ENCODE results near the gene ITGA11. TPM values are rescaled to one million over a fixed set of nuclear protein-coding genes. Genes with fewer than 3 reads are reported as not detected.
"Not testable (repeated sequence)": the region's sequence is repeated elsewhere in the genome, so short reads cannot be mapped to it uniquely, and the experiment has no call there.

ITGA11 gene
- total RNA-seq, 1 experiment from 2014 or later: not detected

DNA sequence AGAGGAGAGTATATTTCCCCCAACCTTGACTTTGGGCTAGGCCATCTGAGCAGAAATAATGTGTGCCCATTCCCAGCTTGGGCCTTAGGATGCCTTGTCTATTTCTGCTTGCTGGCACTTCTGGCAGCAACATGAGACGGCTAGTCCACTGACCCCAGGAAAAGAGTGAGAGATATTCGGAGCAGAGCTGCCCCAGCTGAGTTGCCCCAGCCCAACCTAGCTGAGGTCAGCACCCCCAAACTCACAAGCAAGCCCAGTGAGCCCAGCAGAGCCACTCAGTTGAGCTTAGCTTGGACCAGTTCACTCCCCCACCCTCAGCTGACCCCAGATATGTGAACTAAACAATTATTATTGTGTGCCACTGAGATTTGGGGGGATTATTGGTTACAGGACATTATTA lies 20.2 kb downstream of the ITGA11 start:
- DNase-seq (ENCODE audit: low spot score): no peak

DNA sequence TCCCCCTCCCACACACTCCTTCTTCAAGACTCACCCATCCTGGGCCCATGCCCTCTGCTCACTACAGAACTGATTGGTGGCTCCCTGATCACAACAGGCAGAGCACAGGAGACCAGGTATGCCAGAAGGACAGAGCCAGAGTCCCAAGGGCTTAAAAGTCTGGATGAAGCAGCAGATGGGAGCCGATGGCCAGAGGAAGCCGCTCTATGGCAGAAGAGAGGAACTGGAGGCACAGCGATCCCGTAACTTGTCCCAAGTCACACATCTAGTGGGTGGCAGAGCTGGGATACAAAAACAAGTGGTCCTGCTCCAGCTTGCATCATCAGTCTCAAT lies 20.7 kb downstream of the ITGA11 start:
- no peak for DNase-seq (ENCODE audit: low spot score)

DNA sequence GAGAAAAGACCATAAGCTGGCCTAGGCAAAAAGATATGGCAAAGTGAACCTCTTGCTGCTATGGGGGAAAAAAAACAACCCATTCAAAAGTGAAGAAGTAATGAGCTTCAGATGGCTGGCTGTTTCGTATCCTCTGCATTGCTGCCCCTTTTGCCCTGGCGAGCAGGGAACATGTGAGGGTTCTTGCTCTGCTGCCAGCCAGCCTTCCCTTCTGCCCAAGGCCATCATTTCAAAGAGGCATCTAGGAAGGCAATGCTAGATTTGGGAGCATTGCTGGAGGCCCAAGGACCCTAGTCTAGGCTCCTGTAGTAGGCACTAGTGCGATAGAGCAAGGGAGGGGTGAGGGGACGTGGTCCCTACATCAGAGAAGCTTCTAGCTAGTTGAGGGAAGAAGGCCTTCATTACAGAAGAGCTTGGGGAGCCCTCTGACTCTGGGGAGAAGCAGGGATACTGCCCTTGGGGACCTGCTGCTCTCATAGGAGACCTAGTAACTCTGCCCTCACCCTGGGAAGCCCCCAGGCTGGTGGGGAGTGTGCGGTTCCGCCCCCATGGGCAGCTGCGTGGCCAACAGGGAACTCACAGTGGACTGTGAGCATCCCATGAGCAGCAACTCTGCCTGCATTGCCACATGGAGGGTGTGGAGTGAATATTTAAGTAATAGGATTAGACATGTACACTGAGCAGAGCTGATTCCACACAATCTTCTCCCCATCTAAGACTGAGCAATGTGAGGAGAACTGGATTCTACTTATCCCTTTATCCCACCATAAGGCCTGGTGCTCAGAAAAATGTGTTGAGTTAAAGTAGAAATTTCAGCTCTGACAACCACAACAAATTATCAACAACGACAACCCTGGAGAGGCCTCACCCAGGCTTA lies 21.3 kb downstream of the ITGA11 start:
- no peak for DNase-seq (ENCODE audit: low spot score)

DNA sequence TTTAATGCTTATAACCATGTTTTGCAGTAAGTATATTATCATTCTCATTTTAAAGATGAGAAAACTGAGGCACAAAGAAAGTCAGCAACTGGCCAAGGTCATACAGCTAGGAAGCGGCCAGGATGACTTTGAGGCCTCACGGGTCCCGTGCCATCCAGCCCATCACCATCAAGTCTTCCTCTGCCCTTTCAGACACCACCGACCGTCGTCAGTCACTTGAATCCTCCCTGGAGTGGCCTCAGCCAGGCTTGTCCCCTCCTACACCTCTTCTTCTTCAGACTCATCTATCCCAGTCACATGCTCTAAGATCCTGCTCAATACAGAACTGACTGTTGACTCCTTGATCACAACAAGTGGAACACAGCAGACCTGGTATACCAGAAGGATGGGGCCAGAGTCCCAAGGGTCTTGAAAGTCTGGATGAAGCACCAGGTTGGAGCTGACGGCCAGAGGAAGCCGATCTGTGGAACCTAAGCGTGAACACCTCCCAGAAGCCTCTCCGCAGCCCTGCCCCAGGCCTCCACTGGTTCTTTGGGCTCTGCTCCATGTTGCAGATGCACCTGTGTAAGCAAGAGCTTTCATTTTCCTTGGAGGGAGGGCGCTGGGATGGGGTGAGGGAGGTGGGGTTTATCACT lies 22.1 kb downstream of the ITGA11 start:
- DNase-seq (ENCODE audit: low spot score): no peak

DNA sequence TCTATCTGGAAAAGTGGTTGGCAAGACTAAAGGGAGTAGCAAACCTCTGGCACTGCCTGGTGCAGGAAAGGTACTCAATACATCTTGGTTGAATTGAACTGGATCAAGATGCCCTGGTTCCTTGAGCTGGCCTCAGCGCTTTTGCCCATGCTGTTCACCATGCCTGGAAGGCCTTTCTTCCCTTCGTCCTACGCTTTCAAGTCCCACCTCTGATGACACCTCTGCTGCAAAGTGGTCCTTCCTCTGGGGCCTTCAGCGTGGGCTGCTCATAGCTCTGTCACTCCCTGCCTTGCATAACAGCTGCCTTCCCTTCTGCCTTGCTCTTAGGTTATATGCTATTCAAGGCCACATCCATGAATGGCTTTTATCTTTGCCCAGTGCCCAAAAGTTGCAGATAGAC lies 23.0 kb downstream of the ITGA11 start:
- DNase-seq (ENCODE audit: low spot score): no peak

DNA sequence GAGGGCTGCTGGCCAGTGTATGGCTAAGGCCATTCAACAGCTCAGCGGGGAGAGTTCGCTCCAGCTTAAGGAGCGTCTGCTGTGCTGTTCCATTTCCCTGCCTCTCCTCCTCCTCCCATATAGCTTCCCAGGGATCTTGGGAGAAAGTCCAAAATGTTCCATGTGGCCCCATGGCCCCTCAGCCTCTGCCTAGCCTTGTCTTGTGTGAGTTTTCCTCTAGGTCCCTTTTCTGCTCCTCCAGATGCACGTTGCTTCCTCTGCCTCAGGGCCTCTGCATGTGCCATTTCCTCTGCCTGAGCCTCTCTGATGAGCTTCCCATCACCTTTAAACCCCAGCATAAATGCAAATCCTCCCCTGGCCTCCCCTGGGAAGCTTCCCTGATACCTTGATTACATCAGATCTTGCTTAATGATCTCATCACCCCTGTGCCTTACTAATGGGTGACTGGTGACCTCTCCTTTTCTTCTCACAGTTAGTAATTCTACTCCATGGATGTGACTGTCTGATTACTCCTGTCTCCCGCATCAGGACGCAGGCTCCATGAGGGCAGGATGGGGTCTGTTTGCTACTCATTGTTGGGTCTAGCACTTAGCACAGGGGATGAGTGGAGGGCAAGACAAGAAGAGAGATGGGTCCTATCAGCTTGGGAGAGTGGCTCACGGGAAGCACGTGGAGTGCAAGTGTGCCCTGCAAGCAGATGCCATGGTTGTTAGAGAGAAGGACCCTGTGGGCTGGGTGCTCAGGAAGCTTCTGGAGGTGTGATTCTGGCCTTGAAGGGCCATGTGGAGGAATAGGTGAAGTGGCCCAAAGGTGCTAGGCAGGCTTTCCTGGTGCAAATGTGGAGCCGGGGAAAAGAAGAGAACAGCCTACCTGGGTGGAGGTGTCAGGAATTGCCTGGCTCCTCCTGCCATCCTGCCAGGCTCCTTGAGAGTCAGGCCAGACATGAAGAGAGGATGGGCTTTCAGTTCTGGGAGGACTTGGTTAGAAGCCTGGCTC lies 23.8 kb downstream of the ITGA11 start:
- no peak for DNase-seq (ENCODE audit: low spot score)

DNA sequence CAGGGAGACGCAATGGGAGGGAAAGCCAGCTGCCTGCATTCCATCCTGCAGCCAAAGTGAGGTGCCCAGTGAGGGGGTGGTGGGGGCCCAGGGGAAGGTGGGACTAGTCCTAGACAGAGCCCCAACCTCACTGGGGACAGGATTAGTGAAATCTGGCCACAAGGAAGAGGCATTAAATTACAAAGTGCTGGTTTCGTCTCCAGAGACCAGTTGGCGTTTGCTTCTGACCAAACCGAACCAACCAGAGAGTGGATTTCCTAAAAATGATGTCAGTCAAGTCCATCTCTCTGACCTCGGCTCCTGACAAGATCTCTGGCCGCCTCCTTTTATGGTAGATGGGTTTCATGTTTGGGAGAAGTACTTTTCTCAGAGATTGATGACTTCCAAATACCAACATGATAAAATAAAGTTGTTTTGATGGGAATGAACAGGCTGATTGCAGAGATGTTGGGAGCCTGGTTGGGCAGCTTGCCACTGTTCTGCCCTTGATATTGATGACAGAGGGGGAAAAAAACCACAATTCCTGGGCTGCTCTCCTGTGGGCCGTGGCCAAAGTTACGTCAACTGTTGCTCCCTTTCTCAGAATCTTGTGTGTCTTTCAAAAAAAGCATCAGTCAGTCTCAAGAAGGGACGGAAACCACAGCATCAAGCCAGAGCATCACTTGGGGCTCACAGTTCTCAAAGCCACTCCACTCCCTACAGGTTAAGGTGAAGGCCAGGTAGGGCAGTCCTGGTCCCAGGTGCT lies 24.6 kb downstream of the ITGA11 start:
- DNase-seq (ENCODE audit: low spot score): no peak

DNA sequence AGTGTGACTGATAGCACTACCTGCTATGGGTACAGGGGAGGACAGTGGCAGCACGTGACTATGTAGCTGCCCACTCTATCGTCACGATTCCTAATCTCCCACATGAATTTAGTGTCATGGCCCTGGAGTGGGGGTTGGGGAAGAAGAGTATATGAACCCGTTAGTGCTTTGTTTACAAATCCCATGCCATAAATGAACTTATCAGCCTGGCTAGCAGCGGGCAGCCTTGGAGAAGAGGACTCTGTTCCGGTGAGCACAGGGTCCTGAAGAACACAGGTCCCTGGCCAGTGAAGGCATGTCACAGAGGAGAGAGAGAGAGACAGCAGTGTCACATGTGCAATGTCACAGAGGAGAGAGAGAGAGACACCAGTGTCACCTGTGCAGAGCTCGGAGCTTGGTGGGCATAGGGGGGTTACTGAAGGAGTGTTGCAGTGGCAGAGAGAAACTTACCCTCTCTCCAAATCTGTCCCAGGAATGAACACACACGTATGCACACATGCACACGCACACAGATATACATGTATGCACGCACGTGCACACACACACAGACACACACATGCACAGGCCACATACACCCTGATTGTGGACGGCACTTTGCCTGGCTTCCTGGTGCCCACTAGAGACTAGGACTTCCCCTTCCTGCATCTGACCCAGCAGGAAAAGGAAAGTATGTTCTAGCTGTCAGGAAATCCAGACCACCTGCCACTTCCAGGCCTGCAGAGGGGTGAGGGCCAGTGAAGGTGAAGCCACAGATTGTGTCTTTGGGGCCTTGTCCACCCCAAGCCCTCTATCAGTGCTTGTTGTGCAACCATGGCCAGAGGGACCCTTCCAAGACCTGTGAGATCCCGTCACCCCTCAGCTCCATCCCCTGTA lies 26.3 kb downstream of the ITGA11 start:
- no peak for DNase-seq (ENCODE audit: low spot score)

DNA sequence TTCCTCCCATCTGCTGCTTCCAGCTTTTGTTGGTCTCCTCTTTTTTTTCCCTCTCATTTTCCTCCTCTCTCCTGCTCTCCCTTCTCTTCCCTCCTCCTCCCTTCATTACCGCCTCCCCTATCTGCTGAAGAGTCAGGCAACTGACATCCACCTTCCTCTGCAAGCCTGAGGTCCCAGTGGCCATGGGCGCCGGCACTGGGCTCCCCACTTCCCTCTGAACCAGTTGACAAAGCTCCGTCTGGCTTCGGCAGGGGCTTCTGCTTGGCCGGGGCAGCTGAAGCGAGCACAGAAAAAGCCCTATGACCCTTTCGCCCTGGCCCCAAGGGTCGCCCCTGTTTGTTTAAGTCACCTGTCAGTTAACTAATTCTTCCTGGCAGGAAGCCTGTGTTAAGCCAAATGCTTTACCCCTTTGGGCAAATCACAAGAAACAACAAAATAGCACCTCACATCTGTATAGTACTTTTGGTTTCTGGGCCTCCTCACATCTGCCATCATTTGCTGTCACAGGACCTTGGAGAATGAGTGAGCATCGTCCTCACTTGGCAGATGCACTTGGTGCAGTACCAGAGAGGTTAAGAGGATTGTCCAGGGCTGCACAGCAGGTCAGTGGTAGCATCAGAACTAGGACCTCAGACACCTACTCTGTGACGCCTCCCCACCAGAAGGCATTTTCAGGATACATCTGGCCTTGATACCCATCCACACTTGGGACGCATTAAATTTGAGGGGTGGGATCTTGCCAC lies 27.7 kb downstream of the ITGA11 start:
- no peak for DNase-seq (ENCODE audit: low spot score)

DNA sequence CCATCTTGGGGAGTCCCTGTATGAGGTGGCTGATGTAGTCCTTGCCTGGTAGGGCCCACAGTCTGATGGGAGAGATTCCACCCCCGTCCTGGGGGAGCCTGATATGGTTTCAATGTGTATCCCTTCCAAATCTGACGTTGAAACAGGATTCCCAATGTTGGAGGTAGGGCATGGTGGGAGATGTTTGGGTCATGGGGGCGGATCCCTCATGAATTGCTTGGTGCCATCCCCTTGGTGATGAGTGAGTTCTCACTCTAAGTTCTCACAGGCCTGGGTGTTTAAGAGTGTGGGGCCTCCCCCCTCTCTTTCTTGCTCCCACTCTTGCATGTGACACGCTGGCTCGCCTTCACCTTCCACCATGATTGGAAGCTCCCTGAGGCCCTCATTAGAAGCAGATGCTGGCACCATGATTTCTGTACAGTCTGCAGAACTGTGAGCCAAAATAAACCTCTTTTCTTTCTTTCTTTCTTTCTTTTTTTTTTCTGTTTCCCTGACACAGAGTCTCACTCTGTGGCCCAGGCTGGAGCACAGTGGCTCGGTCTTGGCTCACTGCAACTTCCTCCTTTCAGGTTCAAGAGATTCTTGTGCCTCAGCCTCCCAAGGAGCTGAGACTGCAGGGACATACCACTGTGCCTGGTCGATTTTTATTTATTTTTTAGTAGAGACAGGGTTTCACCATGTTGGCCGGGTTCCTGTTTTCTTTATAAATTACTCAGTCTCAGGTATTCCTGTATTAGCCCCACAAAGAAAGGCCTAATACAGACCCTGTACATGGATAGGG lies 28.6 kb downstream of the ITGA11 start:
- no peak for DNase-seq (ENCODE audit: low spot score)

DNA sequence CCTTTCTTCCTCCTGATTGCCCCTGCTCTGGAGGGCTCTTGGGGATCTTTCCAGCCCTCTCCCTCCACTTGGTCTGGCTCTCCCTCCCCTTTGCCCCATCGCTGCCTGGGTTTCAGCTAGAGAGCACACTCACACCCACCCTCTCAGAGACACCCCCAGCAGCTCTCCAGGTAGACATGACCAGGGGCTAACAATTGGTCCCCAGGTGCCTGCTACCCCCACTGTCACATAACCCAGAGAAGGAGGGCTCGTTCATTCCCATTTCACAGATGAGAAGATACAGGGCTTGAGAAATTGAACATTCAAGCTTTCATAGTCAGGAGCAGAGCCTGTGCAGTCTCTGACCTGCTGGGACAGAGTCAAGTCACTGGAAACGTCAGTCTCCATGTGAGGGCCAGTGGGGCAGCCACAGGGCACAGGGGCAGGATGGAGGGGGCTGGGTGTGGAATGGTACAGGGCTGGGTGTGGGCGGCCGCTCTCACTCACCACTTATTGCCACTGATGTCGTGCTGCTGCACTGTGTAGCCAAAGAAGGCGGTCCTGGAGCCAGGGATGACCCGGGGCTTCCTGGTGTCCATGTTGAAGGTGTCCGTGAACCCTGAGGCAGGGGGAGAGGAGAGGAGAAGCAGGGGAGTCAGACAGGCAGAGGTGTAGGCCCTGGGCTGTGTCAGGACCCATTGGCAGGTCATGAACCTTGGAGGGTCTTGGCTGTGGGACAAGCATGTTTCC lies 29.4 kb downstream of the ITGA11 start:
- DNase-seq (ENCODE audit: low spot score): no peak

DNA sequence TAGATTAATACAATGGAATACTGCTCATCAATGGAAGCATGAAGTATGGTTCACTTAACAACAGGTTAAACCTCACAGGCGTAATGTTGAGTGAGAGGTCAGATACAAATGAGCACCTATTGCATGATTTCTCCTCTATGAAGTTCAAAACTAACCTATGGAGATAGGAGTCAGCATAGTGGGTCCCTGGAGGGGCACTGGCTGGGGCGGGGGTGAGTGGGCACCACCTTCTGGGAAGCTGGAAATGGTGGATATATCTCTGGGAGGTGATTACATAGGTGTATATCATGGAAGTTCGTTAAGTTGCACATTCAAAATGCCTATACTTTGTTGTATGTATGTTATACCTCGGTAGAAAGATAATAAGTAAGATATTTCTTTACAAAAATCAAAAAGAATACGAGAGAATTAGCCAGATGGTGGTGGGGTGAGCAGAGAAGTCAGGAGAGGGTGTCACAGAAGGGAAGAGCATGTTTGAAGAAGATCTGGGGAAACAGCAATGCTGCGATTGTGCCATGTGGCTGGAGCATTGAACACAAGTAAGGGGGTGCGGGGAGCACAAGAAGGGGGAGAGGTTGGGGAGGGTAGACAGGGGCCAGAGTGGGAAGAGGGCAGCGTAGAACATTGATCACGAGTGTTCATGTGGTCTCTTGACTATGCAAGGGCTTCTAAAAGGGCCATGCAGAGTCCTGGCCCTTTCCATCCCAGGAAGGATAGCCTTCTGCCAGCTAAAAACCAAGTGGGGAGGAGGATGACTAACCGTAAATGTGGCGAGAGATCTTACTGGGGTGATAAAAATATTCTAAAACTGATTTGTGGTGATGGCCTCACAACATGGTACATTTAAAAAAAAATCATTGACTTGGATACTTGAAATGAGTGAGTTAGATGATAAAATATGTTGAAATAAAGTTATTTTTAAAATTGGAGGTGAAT lies 30.2 kb downstream of the ITGA11 start:
- DNase-seq (ENCODE audit: low spot score): no peak

DNA sequence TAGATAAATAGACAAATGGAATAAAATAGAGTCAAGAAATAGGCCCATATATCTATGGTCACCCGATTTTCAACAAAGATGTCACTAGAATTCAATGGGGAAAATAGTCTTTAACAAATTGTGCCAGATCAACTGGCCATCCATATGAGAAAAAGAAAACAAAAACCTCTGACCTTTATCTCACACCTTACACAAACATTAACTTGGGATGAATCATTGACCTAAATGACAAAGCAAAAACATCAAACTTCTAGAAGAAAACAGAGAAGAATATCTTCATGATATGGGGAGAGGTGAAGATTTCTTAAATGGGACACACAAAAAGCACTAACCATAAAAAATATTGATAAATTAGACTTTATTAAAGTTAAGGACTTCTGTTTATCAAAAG lies 31.9 kb downstream of the ITGA11 start:
- peak; percentile 54 for DNase-seq (ENCODE audit: low spot score)

DNA sequence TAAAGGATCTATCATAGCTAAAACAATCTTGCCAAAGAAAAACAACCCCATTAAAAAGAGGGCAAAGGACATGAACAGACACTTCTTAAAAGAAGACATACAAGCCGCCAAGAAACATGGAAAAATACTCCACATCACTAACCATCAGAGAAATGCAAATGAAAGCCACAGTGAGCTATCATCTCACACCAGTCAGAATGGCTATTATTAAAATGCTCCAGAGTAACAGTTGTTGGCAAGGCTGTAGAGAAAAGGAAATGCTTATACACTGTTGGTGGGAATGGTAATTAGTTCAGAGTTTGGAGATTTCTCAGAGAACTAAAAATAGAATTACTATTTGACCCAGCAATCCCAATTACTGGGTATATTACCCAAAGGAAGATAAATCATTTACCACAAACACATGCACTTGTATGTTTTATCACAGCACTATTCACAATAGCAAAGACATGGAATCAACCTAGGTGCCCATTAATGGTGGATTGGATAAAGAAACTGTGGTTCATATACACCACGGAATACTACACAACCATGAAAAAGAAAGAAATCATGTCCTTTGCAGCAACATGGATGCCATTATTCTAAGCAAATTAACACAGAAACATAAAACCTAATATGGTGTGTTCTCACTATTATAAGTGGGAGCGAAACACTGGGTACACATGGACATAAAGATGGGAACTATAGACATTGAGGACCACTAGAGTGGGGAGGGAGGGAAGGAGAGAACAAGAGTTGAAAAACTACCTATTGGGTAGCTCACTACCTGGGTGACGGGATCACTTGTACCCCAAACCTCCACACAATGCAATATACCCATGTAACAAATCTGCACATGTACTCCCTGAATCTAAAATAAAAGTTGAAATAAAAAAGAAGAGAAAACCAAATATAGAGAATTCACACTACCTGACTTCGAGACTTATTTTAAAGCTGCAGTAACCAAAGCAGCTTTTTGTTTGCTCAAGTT lies 32.6 kb downstream of the ITGA11 start:
- DNase-seq (ENCODE audit: low spot score): no peak

DNA sequence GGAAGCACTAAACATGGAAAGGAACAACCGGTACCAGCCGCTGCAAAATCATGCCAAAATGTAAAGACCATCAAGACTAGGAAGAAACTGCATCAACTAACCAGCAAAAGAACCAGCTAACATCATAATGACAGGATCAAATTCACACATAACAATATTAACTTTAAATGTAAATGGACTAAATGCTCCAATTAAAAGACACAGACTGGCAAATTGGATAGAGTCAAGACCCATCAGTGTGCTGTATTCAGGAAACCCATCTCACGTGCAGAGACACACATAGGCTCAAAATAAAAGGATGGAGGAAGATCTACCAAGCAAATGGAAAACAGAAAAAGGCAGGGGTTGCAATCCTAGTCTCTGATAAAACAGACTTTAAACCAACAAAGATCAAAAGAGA lies 34.0 kb downstream of the ITGA11 start:
- not testable (repeated sequence) for DNase-seq (ENCODE audit: low spot score)

DNA sequence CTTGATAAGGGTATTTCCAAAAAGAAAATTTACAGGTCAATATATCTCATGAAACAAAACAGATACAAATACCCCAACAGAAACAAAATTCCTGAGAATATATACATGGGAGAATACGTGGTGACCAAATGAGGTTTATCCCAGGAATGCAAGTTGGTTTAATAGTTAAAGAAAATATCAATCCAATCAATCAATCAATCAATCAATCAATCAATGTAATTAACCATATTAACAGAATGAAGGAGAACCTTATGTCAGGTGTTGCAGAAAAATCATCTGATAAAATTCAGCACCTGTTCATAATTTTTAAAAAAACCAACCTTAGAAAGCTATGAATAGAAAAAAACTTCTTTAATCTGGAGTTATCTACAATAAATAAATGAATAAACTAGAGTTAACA lies 35.9 kb downstream of the ITGA11 start:
- no peak for DNase-seq (ENCODE audit: low spot score)

All from HT-29 (cell line).